ENCODE measurements around the gene C10orf88. TPM values are rescaled to one million over a fixed set of nuclear protein-coding genes. Genes with fewer than 3 reads are reported as not detected.
A peak's percentile ranks its signal among the peaks of the same experiment; 100 is the strongest.
"Not testable (repeated sequence)": the region's sequence is repeated elsewhere in the genome, so short reads cannot be mapped to it uniquely, and the experiment has no call there.

Gene C10orf88
- total and polyA plus RNA-seq, 4 donors = 3.7 to 17.1 (median 5.0) TPM

DNA sequence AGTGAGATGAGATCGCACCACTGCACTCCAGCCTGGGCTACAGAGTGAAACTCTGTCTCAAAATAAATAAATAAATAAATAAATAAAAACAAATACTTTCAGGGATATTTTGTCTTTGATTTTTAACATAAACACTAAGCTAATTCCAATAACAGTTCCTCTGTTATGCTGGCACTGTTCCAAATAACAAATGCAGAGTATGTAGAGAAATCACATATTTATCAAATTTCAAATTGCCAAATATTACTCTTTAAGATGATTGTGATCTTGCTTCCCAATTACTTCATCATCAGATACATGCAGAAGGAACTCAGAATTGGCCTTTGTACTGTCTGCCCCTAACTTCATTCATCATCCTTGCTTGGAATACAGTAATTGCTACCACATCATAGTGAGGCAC, 23.9 kb downstream of the C10orf88 start:
- ATAC-seq (ENCODE audit: insufficient read depth, low FRiP score) (no peak), DNase-seq (no peak)
- 95 to 96% methylated on average over 1 of the region's 1 CpG for WGBS, 2 donors
- TF ChIP-seq, protein P1, sequence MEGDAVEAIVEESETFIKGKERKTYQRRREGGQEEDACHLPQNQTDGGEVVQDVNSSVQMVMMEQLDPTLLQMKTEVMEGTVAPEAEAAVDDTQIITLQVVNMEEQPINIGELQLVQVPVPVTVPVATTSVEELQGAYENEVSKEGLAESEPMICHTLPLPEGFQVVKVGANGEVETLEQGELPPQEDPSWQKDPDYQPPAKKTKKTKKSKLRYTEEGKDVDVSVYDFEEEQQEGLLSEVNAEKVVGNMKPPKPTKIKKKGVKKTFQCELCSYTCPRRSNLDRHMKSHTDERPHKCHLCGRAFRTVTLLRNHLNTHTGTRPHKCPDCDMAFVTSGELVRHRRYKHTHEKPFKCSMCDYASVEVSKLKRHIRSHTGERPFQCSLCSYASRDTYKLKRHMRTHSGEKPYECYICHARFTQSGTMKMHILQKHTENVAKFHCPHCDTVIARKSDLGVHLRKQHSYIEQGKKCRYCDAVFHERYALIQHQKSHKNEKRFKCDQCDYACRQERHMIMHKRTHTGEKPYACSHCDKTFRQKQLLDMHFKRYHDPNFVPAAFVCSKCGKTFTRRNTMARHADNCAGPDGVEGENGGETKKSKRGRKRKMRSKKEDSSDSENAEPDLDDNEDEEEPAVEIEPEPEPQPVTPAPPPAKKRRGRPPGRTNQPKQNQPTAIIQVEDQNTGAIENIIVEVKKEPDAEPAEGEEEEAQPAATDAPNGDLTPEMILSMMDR (IDR thresholded peaks at IDR 0.05; ENCODE audit: control extremely low read depth, extremely low read depth) = no peak
- H3K4me3 ChIP-seq = no peak overlapping the region
- H3K4me1 ChIP-seq (ENCODE audit: control insufficient read depth in 5 of 5, insufficient read depth in 5 of 5, low read length in 5 of 5) = no peaks in the 10 kb centered on the region
- H3K9me3 ChIP-seq (ENCODE audit: control insufficient read depth in 4 of 4, insufficient read depth in 3 of 4, low read length in 3 of 4) = no peaks in the 10 kb centered on the region
- H3K9ac ChIP-seq (ENCODE audit: insufficient read depth in 1 of 2, low read length in 2 of 2) = no peak overlapping the region
- no peak overlapping the region for H3K27ac ChIP-seq (ENCODE audit: low read depth in 1 of 2, low read length in 1 of 2)
- no peaks in the 10 kb centered on the region for H3K27me3 ChIP-seq (ENCODE audit: control insufficient read depth in 3 of 3, insufficient read depth in 3 of 3, low read length in 2 of 3)
- peaks cover 0 to 10% (median 4%) of the 10 kb centered on the region in 4 donors for H3K36me3 ChIP-seq (ENCODE audit: control insufficient read depth in 4 of 4, insufficient read depth in 4 of 4, low read length in 4 of 4)

DNA sequence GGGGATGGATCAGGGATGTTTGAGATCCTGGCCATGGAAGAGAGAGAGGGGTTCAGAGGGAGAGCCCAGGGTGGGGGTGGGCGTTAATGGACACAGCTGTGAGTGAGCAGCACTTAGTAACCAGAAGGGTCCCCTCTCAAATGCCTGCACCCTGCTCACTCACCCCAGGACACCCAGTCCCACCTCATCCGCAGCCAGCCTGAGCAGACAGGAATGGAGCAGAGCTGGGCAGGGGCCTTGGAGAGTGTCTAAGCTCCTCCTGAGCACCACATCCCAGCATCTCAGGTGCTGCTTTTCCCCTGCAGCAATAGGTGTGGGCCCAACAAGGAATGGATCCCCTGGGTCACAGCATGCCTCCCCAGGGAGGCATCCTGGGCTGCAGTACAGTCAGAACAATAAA, 38.3 kb downstream of the C10orf88 start:
- no peaks in the 10 kb centered on the region for H3K36me3 ChIP-seq (ENCODE audit: control insufficient read depth in 4 of 4, insufficient read depth in 4 of 4, low read length in 4 of 4)
- H3K27me3 ChIP-seq (ENCODE audit: control insufficient read depth in 3 of 3, insufficient read depth in 3 of 3, low read length in 2 of 3) = no peaks in the 10 kb centered on the region
- no peak for ATAC-seq (ENCODE audit: insufficient read depth, low FRiP score)
- TF ChIP-seq, protein P1 (IDR thresholded peaks at IDR 0.05; ENCODE audit: control extremely low read depth, extremely low read depth) = no peak
- WGBS, 2 donors = 71 to 75% methylated on average over 2 of the region's 2 CpGs
- no peak overlapping the region for H3K4me3 ChIP-seq
- H3K4me1 ChIP-seq (ENCODE audit: control insufficient read depth in 5 of 5, insufficient read depth in 5 of 5, low read length in 5 of 5) = no peaks in the 10 kb centered on the region
- H3K27ac ChIP-seq (ENCODE audit: low read depth in 1 of 2, low read length in 1 of 2) = no peak overlapping the region
- no peaks in the 10 kb centered on the region for H3K9me3 ChIP-seq (ENCODE audit: control insufficient read depth in 4 of 4, insufficient read depth in 3 of 4, low read length in 3 of 4)
- no peak for DNase-seq
- H3K9ac ChIP-seq (ENCODE audit: insufficient read depth in 1 of 2, low read length in 2 of 2) = no peak overlapping the region

GRCh38 chr10:122911889-122912484, 42.0 kb downstream of the C10orf88 start:
- WGBS, 2 donors = 21 to 30% methylated on average over 5 of the region's 5 CpGs
- no peaks in the 10 kb centered on the region for H3K4me1 ChIP-seq (ENCODE audit: control insufficient read depth in 5 of 5, insufficient read depth in 5 of 5, low read length in 5 of 5)
- H3K27me3 ChIP-seq (ENCODE audit: control insufficient read depth in 3 of 3, insufficient read depth in 3 of 3, low read length in 2 of 3) = no peaks in the 10 kb centered on the region
- peaks cover 0 to 2% (median 0%) of the 10 kb centered on the region in 4 donors for H3K9me3 ChIP-seq (ENCODE audit: control insufficient read depth in 4 of 4, insufficient read depth in 3 of 4, low read length in 3 of 4)
- DNase-seq (peak; percentile 60 to 69 (median 67)), ATAC-seq (ENCODE audit: insufficient read depth, low FRiP score) (peak; percentile 41)
- H3K9ac ChIP-seq (ENCODE audit: insufficient read depth in 1 of 2, low read length in 2 of 2) = no peak overlapping the region
- TF ChIP-seq, protein P1 (IDR thresholded peaks at IDR 0.05; ENCODE audit: control extremely low read depth, extremely low read depth) = no peak
- H3K4me3 ChIP-seq = no peak overlapping the region
- no peaks in the 10 kb centered on the region for H3K36me3 ChIP-seq (ENCODE audit: control insufficient read depth in 4 of 4, insufficient read depth in 4 of 4, low read length in 4 of 4)
- no peak overlapping the region for H3K27ac ChIP-seq (ENCODE audit: low read depth in 1 of 2, low read length in 1 of 2)

DNA sequence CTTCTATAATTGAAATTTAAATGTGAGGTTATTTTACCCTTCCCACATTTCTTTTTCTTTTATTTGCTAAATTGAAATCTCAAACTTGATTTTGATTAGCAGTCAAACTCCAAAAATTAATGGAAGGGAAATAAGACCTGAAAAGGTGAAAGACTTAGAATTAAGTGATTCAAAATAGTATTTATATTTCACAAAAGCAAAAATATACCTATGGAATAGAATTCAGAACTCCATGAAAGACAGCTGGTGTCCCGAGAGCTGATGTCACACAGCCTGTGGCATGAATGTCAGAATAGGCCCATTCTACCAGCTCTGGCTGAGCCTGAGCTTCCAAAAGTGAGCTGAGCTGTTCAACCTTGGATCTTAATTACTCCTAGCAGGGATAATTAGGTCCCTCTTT, 43.7 kb downstream of the C10orf88 start, which contains the start of gene FAM24A:
Gene FAM24A (plus strand): TSS at position 301 of the 400 bp plus-strand sequence. CDS start 1,025 bp downstream, outside the sequence.
- no peak within 1 kb of the TSS for H3K27ac ChIP-seq (ENCODE audit: low read depth in 1 of 2, low read length in 1 of 2)
- DNase-seq (no peak), ATAC-seq (ENCODE audit: insufficient read depth, low FRiP score) (no peak)
- no peak within 1 kb of the TSS for H3K9ac ChIP-seq (ENCODE audit: insufficient read depth in 1 of 2, low read length in 2 of 2)
- no peak within 1 kb of the TSS for H3K4me3 ChIP-seq
- WGBS, 2 donors = 73 to 78% methylated on average over 1 of the region's 1 CpG
- H3K9me3 ChIP-seq (ENCODE audit: control insufficient read depth in 4 of 4, insufficient read depth in 3 of 4, low read length in 3 of 4) = peaks cover 0 to 2% (median 0%) of the 10 kb centered on the region in 4 donors
- no peaks in the 10 kb centered on the region for H3K27me3 ChIP-seq (ENCODE audit: control insufficient read depth in 3 of 3, insufficient read depth in 3 of 3, low read length in 2 of 3)
- TF ChIP-seq, protein P1 (IDR thresholded peaks at IDR 0.05; ENCODE audit: control extremely low read depth, extremely low read depth) = no peak
- H3K36me3 ChIP-seq (ENCODE audit: control insufficient read depth in 4 of 4, insufficient read depth in 4 of 4, low read length in 4 of 4) = no peaks in the 10 kb centered on the region
- no peaks in the 10 kb centered on the region for H3K4me1 ChIP-seq (ENCODE audit: control insufficient read depth in 5 of 5, insufficient read depth in 5 of 5, low read length in 5 of 5)

GRCh38 chr10:122903861-122904260, 50.2 kb downstream of the C10orf88 start:
- not testable (repeated sequence) for ATAC-seq (ENCODE audit: insufficient read depth, low FRiP score); H3K9me3 ChIP-seq (ENCODE audit: control insufficient read depth in 4 of 4, insufficient read depth in 3 of 4, low read length in 3 of 4); H3K27ac ChIP-seq (ENCODE audit: low read depth in 1 of 2, low read length in 1 of 2); H3K27me3 ChIP-seq (ENCODE audit: control insufficient read depth in 3 of 3, insufficient read depth in 3 of 3, low read length in 2 of 3); H3K4me3 ChIP-seq; H3K9ac ChIP-seq (ENCODE audit: insufficient read depth in 1 of 2, low read length in 2 of 2); H3K36me3 ChIP-seq (ENCODE audit: control insufficient read depth in 4 of 4, insufficient read depth in 4 of 4, low read length in 4 of 4); H3K4me1 ChIP-seq (ENCODE audit: control insufficient read depth in 5 of 5, insufficient read depth in 5 of 5, low read length in 5 of 5); DNase-seq
- 68 to 81% methylated on average over 4 of the region's 4 CpGs for WGBS, 2 donors
